HG03103 (cell line): Measurements from ENCODE around the gene KRTAP1-4.
"Not testable (repeated sequence)": the region's sequence is repeated elsewhere in the genome, so short reads cannot be mapped to it uniquely, and the experiment has no call there.

Experiments used
- ATAC-seq: cut with Tn5 transposase; IDR thresholded peaks from one replicate; pipeline ENCODE4 v1.9.1; 2021; ENCODE audit warnings: low read depth; ENCODE audit not compliant: unreplicated experiment

The KRTAP1-4 gene

DNA sequence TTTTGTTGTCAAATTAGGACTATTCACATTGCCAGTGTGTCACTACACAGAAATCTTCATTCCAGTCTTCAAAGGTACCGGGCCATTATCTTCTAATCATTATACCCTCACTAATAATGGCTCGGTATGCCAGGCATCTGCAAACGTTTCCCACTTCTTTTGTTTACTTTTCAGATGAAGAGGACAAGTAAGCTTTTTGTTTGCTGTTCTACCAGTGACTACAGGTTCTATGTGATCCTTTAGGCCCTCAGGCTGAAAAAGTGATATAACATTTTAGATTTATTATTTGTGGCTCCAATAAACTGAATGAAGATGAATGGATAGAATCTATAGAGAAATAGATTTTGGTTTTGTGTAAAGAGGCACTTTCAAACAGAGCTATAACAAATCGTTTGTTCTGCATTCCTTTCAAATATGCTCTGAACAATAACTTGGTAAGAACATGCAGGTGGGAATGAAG lies 20.7 kb downstream of the KRTAP1-4 start:
- ATAC-seq, result no peak

DNA sequence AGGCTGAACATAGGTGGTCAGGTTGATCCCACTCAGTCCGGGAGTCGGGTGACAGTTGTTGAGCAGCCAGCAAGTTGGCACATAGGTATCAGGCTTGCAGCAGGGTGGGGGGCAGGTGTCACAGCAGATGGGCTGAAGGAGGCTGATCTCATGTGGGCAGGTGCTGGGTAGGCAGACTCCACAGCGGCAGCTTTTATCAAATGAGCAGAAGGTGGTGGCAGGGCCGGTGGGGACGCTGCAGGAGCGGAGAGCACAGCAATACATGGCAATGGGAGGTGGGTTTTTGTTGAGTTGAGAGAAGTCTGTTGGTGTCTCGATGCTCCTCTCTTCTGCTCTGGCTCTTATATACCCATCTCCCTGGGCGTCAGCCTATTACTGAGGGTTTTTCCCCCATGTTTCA lies 21.2 kb downstream of the KRTAP1-4 start, which contains the start of gene KRTAP3-1:
TSS of gene KRTAP3-1 (minus strand) at position 318 of the 400 bp plus-strand sequence. CDS start at position 264, 54 bp downstream.
- no peak for ATAC-seq

DNA sequence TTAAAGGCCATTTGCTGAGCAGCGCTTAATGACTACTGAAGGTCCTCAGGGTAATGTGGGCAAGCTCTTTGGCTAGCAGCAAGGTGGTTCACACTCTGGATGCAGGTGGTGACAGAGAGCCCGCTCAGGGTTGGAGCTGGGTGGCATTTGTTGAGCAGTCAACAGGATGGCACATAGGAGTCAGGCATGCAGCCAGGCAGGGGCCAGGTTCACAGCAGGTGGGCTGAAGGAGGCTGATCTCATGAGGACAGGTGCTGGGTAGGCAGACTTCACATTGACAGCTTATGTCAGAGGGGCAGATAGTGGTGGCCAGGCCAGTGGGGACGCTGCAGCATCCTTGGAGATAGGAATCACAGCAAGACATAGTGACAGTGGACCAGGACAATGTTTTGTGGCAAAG lies 25.6 kb downstream of the KRTAP1-4 start:
- no peak for ATAC-seq

DNA sequence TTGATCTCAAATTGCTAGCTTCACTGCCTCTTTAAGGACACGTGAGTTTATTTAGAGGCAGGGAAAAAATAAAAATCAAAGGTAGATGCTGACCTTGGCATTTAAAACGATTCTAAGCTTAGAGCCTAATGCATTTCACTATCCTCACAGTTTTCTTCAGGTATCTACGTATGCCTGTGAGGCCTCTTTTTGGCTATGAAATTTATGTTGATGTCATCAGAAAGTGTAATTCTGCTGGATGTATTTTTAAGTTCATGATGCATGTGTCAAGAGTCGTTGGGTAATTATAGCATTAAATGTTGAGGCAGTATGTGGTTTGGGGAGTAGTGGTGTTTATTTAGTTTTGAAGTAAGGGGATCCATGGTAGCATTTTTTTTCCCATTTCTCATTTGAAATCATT lies 26.1 kb downstream of the KRTAP1-4 start:
- no peak for ATAC-seq

DNA sequence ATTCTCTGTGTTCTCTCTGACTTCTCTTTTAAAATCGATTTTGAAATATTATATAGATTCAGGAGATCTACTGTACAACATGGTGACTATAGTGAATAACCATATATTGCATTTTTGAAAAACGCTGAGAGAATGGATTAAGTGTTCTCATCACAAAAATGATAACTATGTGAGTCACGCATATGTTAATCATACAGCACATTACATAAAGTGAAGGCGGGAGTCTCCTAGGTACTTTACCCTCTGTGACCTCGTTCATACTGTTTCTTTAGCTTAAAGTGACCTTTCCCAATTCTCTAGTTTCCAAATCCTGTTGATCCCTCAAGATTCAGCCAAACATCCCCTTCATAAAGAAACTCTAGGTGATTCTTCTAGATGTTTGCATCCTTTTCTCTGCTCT lies 27.2 kb downstream of the KRTAP1-4 start:
- ATAC-seq, result no peak

DNA sequence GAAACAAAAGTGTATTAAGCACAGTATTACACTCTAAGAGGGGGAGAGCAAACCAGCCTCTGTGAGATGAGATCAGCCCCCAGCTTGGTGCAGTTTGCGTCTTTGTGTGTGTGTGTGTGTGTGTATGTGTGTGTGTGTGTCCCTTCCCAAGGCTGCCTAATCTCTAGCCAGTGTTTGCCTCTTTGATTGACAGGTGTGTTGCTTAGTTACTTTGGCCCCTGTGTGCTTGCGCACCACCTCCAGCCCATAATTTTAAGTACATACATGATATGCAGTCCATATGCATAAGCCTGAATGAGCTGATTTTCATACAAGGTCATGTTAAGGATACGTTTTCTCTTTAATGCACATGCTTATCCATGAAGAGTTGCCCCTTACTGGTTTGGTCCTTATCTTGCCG lies 28.2 kb downstream of the KRTAP1-4 start:
- ATAC-seq, result no peak

DNA sequence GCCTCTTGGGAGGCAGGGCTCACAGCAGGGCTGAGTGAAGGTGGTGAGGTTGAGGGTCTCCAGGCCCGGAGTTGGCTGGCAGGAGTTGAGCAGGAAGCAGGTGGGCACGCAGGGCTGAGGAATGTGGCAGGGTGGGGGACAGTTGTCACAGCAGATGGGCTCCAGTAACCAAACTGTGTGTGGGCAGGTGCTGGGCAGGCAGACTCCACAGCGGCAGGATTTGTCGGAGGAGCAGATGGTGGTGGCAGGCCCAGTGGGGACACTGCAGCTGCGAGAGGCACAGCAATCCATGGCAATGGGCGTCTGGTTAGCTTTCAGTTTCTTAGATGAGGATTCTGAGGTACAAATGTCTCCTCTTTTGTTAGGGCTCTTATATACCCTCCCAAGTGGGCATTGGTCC lies 30.4 kb downstream of the KRTAP1-4 start, which contains the start of gene KRTAP3-2:
TSS of gene KRTAP3-2 (minus strand) at position 344 of the 400 bp plus-strand sequence. CDS start at position 291, 53 bp downstream.
- ATAC-seq, result not testable (repeated sequence)

DNA sequence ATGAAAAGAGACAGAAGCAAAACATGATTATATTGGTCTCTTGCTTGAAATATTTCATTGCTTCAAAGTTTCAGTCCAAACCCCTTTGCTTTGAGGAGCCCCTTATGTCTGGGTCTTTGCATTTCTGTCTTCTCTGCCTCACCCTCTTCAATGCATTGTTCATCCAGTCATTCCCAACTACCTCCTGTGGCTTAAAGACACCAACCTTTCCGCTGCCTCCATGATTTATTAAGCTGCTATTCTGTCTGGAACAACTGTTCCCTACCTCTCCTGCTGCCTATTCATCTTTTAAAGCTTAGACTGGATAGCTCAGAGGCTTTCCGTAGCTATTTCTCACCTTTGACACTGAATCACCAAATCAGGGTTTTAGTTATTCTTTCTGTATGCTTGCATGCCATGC lies 32.6 kb downstream of the KRTAP1-4 start:
- ATAC-seq, result no peak

DNA sequence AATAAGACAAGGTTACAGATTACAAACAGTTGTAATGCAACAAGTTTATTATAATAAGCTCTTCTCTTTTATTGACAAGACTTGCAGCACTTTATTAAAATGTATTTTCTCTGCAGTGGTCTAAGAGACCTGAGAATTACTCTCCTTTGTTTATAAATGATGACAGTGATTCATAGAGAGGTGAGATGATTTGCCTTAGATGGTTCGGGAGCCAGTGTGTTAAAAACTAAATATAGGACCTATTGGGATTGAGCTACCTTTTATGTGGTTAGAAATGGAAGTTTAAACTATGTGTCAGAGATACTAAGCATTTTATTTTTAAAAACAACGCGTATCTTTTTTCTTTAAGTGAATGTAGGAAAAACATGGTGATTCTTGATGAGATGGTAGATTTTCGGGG lies 33.2 kb downstream of the KRTAP1-4 start:
- ATAC-seq, result no peak

DNA sequence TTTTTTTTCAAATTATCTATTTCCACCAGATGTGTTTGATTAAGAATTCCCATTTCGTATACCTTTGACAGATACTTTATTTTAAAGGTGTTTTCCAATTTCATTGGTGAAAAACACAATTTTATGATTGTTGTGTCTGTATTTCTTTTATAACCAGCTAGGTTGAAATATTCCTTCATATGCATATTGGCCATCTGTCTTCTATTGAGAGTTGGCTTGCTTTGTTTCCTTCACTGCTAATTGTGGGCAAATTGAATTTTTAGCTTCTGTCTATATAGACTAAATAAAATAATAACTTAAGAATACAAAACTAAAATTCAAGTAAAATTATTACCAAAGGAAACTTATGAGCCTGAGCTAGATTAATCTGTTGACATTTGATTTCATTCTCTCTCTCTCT lies 34.9 kb downstream of the KRTAP1-4 start:
- ATAC-seq, result no peak

DNA sequence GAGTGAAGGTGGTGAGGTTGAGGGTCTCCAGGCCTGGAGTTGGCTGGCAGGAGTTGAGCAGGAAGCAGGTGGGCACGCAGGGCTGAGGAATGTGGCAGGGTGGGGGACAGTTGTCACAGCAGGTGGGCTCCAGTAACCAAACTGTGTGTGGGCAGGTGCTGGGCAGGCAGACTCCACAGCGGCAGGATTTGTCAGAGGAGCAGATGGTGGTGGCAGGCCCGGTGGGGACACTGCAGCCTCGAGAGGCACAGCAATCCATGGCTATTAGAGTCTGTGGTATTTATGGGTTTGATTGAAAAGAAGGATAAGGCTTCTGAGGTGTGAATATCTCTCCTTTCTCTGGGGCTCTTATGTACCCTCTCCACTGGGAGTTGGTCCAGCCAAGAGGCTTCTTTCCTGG lies 36.2 kb downstream of the KRTAP1-4 start, which contains the start of gene KRTAP3-3:
TSS of gene KRTAP3-3 (minus strand) at position 326 of the 400 bp plus-strand sequence. CDS start at position 259, 67 bp downstream.
- ATAC-seq, result no peak

DNA sequence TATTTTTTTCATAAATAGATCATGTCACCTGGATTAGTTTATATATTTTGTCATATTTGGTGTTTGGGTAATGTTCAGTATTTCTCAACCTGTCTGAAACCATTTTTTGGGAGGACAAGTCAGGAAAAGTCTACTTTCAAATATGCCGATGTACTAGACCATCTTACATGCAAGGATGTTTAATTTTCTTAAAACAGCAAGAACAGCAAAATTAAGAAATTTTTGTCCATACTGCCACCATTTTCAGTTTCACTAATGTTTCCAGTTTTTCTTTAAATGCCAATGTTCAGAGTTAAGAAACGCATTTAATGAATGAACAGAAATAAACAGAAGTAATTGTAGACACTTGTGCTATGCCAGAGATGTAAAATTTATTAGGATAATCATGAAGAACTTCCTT lies 36.9 kb downstream of the KRTAP1-4 start:
- no peak for ATAC-seq

DNA sequence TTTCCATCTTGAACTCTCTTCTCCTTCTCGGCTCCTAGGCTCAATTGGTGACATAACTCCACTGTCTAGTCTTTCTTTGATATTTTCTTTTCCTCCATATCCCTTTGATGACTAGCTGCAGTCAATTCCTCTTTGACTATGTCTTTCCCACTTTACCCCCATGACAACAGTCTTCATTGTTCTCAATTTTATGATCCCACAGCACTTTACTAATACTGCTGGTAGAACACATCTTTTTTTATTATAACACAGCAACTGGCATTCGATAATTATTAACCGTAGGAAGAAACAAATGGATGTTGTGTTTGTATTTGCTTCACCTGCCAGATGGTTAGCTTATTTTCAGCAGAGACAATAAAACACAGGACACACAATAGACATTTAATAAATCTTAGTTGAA lies 37.3 kb downstream of the KRTAP1-4 start:
- ATAC-seq, result no peak

DNA sequence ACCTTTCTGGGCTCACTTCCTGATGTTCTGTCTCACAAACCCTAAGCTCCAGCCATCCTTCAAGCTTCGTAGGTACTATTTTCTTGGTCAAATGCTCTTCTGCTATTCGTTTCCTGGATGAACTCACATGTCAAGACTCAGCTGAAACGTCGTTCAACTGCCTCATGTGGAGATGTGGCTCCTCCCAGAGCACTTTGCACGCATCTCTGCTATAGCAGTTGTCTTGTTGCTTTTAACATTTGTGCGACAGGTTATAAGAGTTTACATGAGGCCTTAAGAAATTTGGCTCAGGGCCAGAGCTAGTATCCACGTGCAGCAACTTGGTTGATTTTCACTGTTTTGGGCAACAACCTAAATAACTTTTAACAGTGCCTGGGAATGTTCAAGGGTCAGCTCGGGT lies 43.1 kb downstream of the KRTAP1-4 start:
- ATAC-seq, result no peak

DNA sequence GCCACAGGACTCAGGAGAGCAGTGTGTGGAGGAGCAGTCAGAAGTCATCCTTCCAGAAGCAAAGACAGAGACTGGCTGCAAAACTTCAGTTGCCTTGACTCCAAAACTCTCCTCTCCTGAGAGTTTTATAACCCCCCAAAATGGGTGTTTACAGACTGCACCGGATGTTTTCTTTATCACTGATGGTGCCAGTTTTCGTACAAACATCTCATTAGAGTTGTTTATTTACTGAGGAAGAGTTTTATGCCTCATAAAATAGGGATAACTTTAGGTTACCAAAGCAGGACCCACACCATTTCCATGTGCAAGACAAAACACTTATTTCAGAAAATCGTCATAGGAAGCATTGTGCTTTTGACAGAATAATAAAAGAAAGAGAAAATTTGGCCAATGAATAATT lies 45.8 kb downstream of the KRTAP1-4 start, which contains the start of gene KRT40:
TSS of gene KRT40 (minus strand) at position 101 of the 400 bp plus-strand sequence. CDS start at position 48, 53 bp downstream.
- no peak for ATAC-seq

DNA sequence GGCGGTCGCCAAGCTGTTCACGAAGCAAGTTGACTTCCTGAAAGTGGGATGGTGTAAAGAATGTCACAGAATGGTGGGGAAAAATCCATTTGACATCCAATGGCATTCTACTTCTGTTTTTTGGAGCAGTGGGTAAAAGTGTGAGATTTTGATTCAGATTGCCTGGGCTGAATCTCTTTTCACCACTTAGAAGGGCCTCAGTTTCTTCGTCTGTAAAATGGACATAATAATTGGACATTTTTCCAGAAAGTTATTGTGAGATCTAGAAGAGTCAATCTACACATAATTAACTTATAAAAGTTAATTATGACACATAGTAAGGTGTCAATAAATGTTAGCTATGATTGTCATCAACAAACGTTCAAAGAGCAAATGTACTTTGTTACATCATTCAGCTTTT lies 48.9 kb downstream of the KRTAP1-4 start:
- ATAC-seq, result no peak

DNA sequence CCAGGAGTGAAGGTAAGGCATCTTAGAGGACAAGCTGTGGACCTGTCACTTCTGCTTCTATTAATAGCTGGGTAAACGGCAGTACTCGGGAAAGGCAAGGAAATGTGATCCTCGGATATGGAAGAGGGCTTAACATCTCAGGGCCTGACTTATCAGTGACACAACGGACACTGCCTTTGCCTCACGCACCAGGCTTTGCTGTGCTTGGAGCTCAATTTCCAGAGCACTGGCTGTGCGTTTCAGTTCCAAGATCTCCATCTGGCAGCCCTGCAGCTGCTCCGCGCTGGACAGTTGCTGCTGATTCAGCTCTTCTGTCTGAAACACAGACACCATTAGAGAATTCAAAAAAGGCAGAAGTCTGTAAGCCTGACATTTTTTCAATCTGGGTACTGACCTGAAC lies 49.4 kb downstream of the KRTAP1-4 start:
- ATAC-seq, result no peak

DNA sequence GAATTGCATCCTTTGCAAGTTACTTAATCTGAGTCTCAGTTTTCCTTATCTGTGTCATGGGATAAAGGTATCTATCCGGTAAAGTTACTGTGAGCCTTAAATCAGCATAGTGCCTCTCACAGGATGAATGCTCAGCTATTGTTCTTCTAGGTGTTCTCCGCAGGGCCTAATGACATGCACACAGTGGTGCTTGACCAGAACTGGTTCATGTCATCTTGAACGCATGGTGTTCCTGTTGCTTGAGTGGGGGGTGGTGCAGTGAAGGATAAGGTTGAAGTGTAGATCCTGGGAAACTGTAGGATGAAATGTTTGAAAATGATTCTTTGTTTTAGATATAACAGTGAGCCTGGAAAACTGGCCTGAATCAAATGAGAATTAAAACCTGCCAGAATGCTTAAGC lies 49.9 kb downstream of the KRTAP1-4 start:
- ATAC-seq, result no peak
